HCT116 (cell line): ENCODE results near the gene FCHO1. TPM values are rescaled to one million over a fixed set of nuclear protein-coding genes. Genes with fewer than 3 reads are reported as not detected.

ENCODE experiments used
- ATAC-seq: fragments of 200-7000 bp; cut with Tn5 transposase; 2 replicates; pipeline ENCODE4 v1.9.1; 2020; ENCODE audit warnings: mild to moderate bottlenecking, moderate library complexity
- BruUV-seq: library from RNA; stranded (reverse); fragments of 400-500 nt; replicated peaks from 2 replicates; lab custom pipeline; 2021; lab: Mats Ljungman, UMichigan
- CTCF ChIA-PET: fragments of 300-600 bp; sonication (Branson Sonifier 250); formaldehyde crosslinking; loops from one replicate; lab custom pipeline; 2021; ENCODE audit warnings: antibody characterized with exemption; lab: Charles Lee
- POLR2A ChIA-PET: fragments of 300-600, 350-600 bp; sonication (Branson Sonifier 250); formaldehyde crosslinking; loops from one replicate; lab custom pipeline; 2021; ENCODE audit warnings: antibody characterized with exemption; lab: Charles Lee
- RAD21 ChIA-PET, 2 experiments: fragments of 300-600 bp; sonication (Branson Sonifier 250); formaldehyde crosslinking; loops; one replicate each; lab custom pipeline; 2023; ENCODE audit warnings: low total read pairs in 2 of 2; ENCODE audit not compliant: uncharacterized antibody in 2 of 2, unreplicated experiment in 2 of 2, low non-redundant PET in 1 of 2; lab: Charles Lee
- DNase-seq: peaks from one replicate; pipeline ENCODE4 v3.0.0-alpha.2; 2010; ENCODE audit warnings: low read depth, low spot score
- H2AFZ ChIP-seq: fragments of 200-600 bp; shearing (Covaris generic), sonication (generic); 2 replicates; pipeline ENCODE4 v1.6.1; 2017; ENCODE audit warnings: low read depth, mixed run types, mixed read lengths, antibody characterized with exemption, low read length; ENCODE audit not compliant: poor library complexity, severe bottlenecking
- H3K27ac ChIP-seq: 2 replicates; pipeline ENCODE4 v1.5.1; 2012; ENCODE audit warnings: low read depth, low read length
- H3K27me3 ChIP-seq: fragments of 200-600 bp; sonication (generic); 2 replicates; pipeline ENCODE4 v1.6.1; 2016; ENCODE audit warnings: mixed run types, low read length, mixed read lengths; ENCODE audit not compliant: insufficient read depth
- H3K36me3 ChIP-seq, 2 experiments: fragments of 200-500 bp in 1 of 2; fragments of 200-600 bp in 1 of 2; sonication (Bioruptor generic) in 1 of 2; sonication (generic) in 1 of 2; 2 replicates each; pipeline versions ENCODE4 v1.5.1 to v1.6.1; 2014 to 2016; ENCODE audit warnings: low read length in 2 of 2, inconsistent platforms in 1 of 2, mixed read lengths in 1 of 2, mixed run types in 1 of 2; ENCODE audit not compliant: insufficient read depth in 2 of 2, control insufficient read depth in 1 of 2
- H3K4me1 ChIP-seq, 2 experiments: fragments of 200-600 bp in 1 of 2; sonication (generic) in 1 of 2; 2 replicates each; pipeline versions ENCODE4 v1.5.1 to v1.6.1; 2012 to 2017; ENCODE audit warnings: low read length in 2 of 2, inconsistent platforms in 1 of 2, mild to moderate bottlenecking in 1 of 2, mixed read lengths in 1 of 2, mixed run types in 1 of 2, moderate library complexity in 1 of 2; ENCODE audit not compliant: insufficient read depth in 2 of 2, control insufficient read depth in 1 of 2
- H3K4me2 ChIP-seq: fragments of 200-600 bp; sonication (generic); 2 replicates; pipeline ENCODE4 v1.6.1; 2017; ENCODE audit warnings: mixed run types, low read length, mixed read lengths
- H3K4me3 ChIP-seq, 2 experiments: fragments of 200-600 bp in 1 of 2; sonication (generic) in 1 of 2; replicated peaks in 1 of 2; 2 replicates each; pipeline ENCODE4 v1.5.1; 2011 to 2016; ENCODE audit warnings: low read length in 2 of 2, control low read depth in 1 of 2, low read depth in 1 of 2, mild to moderate bottlenecking in 1 of 2, mixed read lengths in 1 of 2, mixed run types in 1 of 2
- H3K79me2 ChIP-seq: fragments of 200-600 bp; sonication (generic); 2 replicates; pipeline ENCODE4 v1.6.1; 2017; ENCODE audit warnings: mild to moderate bottlenecking, mixed run types, low read length, moderate library complexity, mixed read lengths; ENCODE audit not compliant: insufficient read depth
- H3K9ac ChIP-seq: fragments of 200-600 bp; sonication (generic); 2 replicates; pipeline ENCODE4 v1.6.1; 2016; ENCODE audit warnings: low read length, mixed read lengths
- H3K9me2 ChIP-seq: fragments of 200-600 bp; sonication (generic), shearing (Covaris generic); 2 replicates; pipeline ENCODE4 v1.6.1; 2017; ENCODE audit warnings: mixed run types, mild to moderate bottlenecking, moderate library complexity; ENCODE audit not compliant: insufficient read depth
- H3K9me3 ChIP-seq, 2 experiments: fragments of 200-500 bp in 1 of 2; fragments of 200-600 bp in 1 of 2; sonication (Bioruptor generic) in 1 of 2; sonication (generic) in 1 of 2; 2 replicates each; pipeline ENCODE4 v1.6.1; 2014 to 2017; ENCODE audit warnings: low read length in 2 of 2, mixed read lengths in 2 of 2, inconsistent platforms in 1 of 2, low read depth in 1 of 2, mild to moderate bottlenecking in 1 of 2, mixed run types in 1 of 2, moderate library complexity in 1 of 2; ENCODE audit not compliant: control insufficient read depth in 1 of 2, insufficient read depth in 1 of 2
- H4K20me1 ChIP-seq: fragments of 200-600 bp; sonication (generic), shearing (Covaris generic); 2 replicates; pipeline ENCODE4 v1.6.1; 2017; ENCODE audit warnings: mixed run types, mild to moderate bottlenecking, moderate library complexity; ENCODE audit not compliant: insufficient read depth
- CBX3 ChIP-seq: IDR thresholded peaks from 2 replicates; pipeline ENCODE4 v1.6.1; 2012; ENCODE audit warnings: low read depth
- CEBPB ChIP-seq: IDR thresholded peaks from 2 replicates; pipeline ENCODE4 v1.6.1; 2012; ENCODE audit warnings: low read depth
- ELF1 ChIP-seq: IDR thresholded peaks from 2 replicates; pipeline ENCODE4 v1.6.1; 2012; ENCODE audit warnings: low read depth, borderline replicate concordance
- EZH2 ChIP-seq: fragments of 200-600 bp; sonication (generic); IDR thresholded peaks from 2 replicates; pipeline ENCODE4 v1.6.1; 2017; ENCODE audit warnings: antibody characterized with exemption, mixed run types
- EZH2phosphoT487 ChIP-seq: fragments of 200-600 bp; IDR thresholded peaks from 2 replicates; pipeline ENCODE4 v1.6.1; 2018; ENCODE audit warnings: antibody characterized with exemption, borderline replicate concordance
- FOSL1 ChIP-seq: IDR thresholded peaks from 2 replicates; pipeline ENCODE4 v1.6.1; 2012; ENCODE audit warnings: low read depth
- JUND ChIP-seq: IDR thresholded peaks from 2 replicates; pipeline ENCODE4 v1.6.1; 2012
- POLR2A ChIP-seq: IDR thresholded peaks from 2 replicates; pipeline ENCODE4 v1.7.0; 2011; ENCODE audit warnings: borderline replicate concordance; ENCODE audit not compliant: insufficient read depth, insufficient read length; ENCODE audit errors: extremely low read depth
- POLR2AphosphoS5 ChIP-seq: IDR thresholded peaks from 2 replicates; pipeline ENCODE4 v1.6.1; 2011; ENCODE audit warnings: mild to moderate bottlenecking, low read depth, low read length, moderate library complexity
- RAD21 ChIP-seq: IDR thresholded peaks from 2 replicates; pipeline ENCODE4 v1.6.1; 2012; ENCODE audit warnings: low read depth, mild to moderate bottlenecking
- SIN3A ChIP-seq: IDR thresholded peaks from 2 replicates; pipeline ENCODE4 v1.6.1; 2012; ENCODE audit warnings: low read depth
- SRF ChIP-seq: IDR thresholded peaks from 2 replicates; pipeline ENCODE4 v1.6.1; 2012; ENCODE audit warnings: low read depth
- TCF7L2 ChIP-seq: IDR thresholded peaks from 2 replicates; pipeline ENCODE4 v1.7.0; 2011; ENCODE audit warnings: borderline replicate concordance, inconsistent platforms; ENCODE audit not compliant: insufficient read depth, insufficient read length; ENCODE audit errors: extremely low read depth
- YY1 ChIP-seq: IDR thresholded peaks from 2 replicates; pipeline ENCODE4 v1.6.1; 2011; ENCODE audit warnings: low read length, low read depth, moderate library complexity, mild to moderate bottlenecking; ENCODE audit not compliant: insufficient replicate concordance; ENCODE audit errors: extremely low read depth
- intact Hi-C: fragments of 100-400 bp; cut with micrococcal nuclease; formaldehyde crosslinking; loops from 2 replicates; pipeline ENCODE4 v1.10.0; 2022
- total RNA-seq: library from RNA; stranded (reverse); gene quantifications from one replicate; pipeline ENCODE4 v1.2.1, GENCODE V29; 2021; ENCODE audit not compliant: unreplicated experiment
- TF ChIP-seq, protein P1 (sequence below), 3 experiments: fragments of 200-600 bp in 1 of 3; sonication (generic) in 1 of 3; IDR thresholded peaks in 2 of 3; conservative IDR thresholded peaks in 1 of 3; 2 replicates each; pipeline ENCODE4 v1.5.1; 2012 to 2017; ENCODE audit warnings: low read depth in 2 of 3, low read length in 2 of 3, antibody characterized with exemption in 1 of 3, borderline replicate concordance in 1 of 3, control low read depth in 1 of 3, mild to moderate bottlenecking in 1 of 3, mixed read lengths in 1 of 3, mixed run types in 1 of 3, moderate library complexity in 1 of 3; ENCODE audit not compliant: insufficient read depth in 1 of 3
- TF ChIP-seq, protein P2 (sequence below): IDR thresholded peaks from 2 replicates; pipeline ENCODE4 v1.6.1; 2012
- TF ChIP-seq, protein P3 (sequence below): IDR thresholded peaks from 2 replicates; pipeline ENCODE4 v1.6.1; 2011; ENCODE audit warnings: mild to moderate bottlenecking, low read length, moderate library complexity; ENCODE audit not compliant: insufficient replicate concordance; ENCODE audit errors: extremely low read depth

FCHO1 gene
- total RNA-seq, 1 experiment from 2014 or later, result 28.1 TPM

DNA sequence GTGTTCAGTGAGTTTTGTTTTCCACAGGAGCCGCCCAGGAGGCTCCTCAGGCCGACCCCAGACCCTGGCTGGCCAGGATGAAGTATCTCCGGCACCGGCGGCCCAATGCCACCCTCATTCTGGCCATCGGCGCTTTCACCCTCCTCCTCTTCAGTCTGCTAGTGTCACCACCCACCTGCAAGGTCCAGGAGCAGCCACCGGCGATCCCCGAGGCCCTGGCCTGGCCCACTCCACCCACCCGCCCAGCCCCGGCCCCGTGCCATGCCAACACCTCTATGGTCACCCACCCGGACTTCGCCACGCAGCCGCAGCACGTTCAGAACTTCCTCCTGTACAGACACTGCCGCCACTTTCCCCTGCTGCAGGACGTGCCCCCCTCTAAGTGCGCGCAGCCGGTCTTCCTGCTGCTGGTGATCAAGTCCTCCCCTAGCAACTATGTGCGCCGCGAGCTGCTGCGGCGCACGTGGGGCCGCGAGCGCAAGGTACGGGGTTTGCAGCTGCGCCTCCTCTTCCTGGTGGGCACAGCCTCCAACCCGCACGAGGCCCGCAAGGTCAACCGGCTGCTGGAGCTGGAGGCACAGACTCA, 56.5 kb downstream of the FCHO1 start (continued):
- no peak for TF ChIP-seq ELF1
- TF ChIP-seq, all 23 proteins: peak for 0

DNA sequence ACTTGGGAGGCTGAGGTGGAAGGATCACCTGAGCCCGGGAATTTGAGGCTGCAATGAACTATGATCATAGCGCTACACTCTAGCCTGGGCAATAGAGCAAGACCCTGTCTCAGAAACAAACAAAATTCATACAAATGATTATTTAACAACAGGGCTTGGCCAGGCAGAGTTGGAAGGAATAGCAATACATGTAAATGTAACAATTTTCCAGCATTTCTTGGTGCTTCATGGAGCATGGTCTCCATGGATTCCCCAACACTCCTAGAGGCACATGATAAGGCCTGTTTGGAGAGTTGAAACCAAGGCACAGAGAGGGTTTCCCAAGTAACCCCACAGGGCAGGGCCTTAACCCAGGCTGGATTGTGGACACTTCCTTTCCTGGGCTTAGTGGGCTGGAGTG, 59.8 kb downstream of the FCHO1 start:
- no peak overlapping the region for H3K9ac ChIP-seq
- peaks cover 0 to 5% of the 10 kb centered on the region in 2 experiments; a peak in 2 of 4 replicates for H3K36me3 ChIP-seq
- H3K27ac ChIP-seq, result no peak overlapping the region
- no peak overlapping the region for H2AFZ ChIP-seq
- no peak for DNase-seq
- TF ChIP-seq CBX3 (no peak), POLR2AphosphoS5 (no peak; the same call in 1 of the 2 replicates), CEBPB (no peak), FOSL1 (no peak), EZH2phosphoT487 (no peak), SIN3A (no peak), EZH2 (no peak), ELF1 (no peak), TCF7L2 (no peak), JUND (no peak), RAD21 (no peak), SRF (no peak), POLR2A (no peak), YY1 (no peak)
- TF ChIP-seq, protein P1, sequence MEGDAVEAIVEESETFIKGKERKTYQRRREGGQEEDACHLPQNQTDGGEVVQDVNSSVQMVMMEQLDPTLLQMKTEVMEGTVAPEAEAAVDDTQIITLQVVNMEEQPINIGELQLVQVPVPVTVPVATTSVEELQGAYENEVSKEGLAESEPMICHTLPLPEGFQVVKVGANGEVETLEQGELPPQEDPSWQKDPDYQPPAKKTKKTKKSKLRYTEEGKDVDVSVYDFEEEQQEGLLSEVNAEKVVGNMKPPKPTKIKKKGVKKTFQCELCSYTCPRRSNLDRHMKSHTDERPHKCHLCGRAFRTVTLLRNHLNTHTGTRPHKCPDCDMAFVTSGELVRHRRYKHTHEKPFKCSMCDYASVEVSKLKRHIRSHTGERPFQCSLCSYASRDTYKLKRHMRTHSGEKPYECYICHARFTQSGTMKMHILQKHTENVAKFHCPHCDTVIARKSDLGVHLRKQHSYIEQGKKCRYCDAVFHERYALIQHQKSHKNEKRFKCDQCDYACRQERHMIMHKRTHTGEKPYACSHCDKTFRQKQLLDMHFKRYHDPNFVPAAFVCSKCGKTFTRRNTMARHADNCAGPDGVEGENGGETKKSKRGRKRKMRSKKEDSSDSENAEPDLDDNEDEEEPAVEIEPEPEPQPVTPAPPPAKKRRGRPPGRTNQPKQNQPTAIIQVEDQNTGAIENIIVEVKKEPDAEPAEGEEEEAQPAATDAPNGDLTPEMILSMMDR (IDR thresholded peaks at IDR 0.05 in 2 of 3, conservative IDR thresholded peaks at IDR 0.05 in 1 of 3; ENCODE audit: borderline replicate concordance in 1 of 3, insufficient read depth in 1 of 3, low read depth in 2 of 3, low read length in 2 of 3), result no peak
- TF ChIP-seq, protein P2, sequence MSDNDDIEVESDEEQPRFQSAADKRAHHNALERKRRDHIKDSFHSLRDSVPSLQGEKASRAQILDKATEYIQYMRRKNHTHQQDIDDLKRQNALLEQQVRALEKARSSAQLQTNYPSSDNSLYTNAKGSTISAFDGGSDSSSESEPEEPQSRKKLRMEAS, result no peak
- TF ChIP-seq, protein P3, sequence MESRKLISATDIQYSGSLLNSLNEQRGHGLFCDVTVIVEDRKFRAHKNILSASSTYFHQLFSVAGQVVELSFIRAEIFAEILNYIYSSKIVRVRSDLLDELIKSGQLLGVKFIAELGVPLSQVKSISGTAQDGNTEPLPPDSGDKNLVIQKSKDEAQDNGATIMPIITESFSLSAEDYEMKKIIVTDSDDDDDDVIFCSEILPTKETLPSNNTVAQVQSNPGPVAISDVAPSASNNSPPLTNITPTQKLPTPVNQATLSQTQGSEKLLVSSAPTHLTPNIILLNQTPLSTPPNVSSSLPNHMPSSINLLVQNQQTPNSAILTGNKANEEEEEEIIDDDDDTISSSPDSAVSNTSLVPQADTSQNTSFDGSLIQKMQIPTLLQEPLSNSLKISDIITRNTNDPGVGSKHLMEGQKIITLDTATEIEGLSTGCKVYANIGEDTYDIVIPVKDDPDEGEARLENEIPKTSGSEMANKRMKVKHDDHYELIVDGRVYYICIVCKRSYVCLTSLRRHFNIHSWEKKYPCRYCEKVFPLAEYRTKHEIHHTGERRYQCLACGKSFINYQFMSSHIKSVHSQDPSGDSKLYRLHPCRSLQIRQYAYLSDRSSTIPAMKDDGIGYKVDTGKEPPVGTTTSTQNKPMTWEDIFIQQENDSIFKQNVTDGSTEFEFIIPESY, result no peak
- peaks cover 4 to 11% of the 10 kb centered on the region in 2 experiments; a peak in 2 of 4 replicates for H3K4me1 ChIP-seq
- H4K20me1 ChIP-seq, result no peaks in the 10 kb centered on the region
- H3K9me3 ChIP-seq, result no peaks in the 10 kb centered on the region
- no peak overlapping the region for H3K4me2 ChIP-seq
- RAD21 ChIA-PET, result no interaction called here
- ATAC-seq, result no peak
- CTCF ChIA-PET, result no interaction called here
- H3K4me3 ChIP-seq, result no peak overlapping the region
- no TSS peak for BruUV-seq
- intact Hi-C loops, result no loop called here
- H3K9me2 ChIP-seq, result no peaks in the 10 kb centered on the region
- no peaks in the 10 kb centered on the region; the same call in 1 of the 2 replicates for H3K79me2 ChIP-seq
- H3K27me3 ChIP-seq, result no peaks in the 10 kb centered on the region
- POLR2A ChIA-PET, result no interaction called here
